ENCODE data around the gene GFY. TPM values are rescaled to one million over a fixed set of nuclear protein-coding genes. Genes with fewer than 3 reads are reported as not detected.

The GFY gene
- total RNA-seq, 6 donors from 2014 or later: not detected

DNA sequence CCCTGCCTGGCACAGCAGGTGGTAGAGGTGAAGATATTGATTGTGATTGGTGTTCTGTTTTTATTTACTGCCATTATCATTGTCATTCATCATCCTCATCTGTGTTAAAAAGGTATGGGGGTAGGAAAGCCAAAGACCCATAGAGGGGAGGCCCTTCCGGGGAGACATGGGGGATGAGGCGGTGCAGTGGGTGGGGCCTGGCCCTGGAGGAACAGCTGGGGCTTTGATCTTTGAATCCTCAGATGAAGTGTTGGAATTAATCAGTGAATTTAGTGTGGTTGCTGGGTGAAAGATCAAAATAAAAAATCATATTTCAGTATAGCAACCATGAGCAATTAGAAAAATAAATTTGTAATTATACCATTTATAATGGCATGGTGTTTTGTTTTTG lies 9.4 kb upstream of the GFY start:
- no peak overlapping the region for H3K27ac ChIP-seq
- ATAC-seq (ENCODE audit: low FRiP score in 2 of 2): no peak
- no peaks in the 10 kb centered on the region for H3K36me3 ChIP-seq
- peaks cover 0 to 5% (median 3%) of the 10 kb centered on the region in 4 donors for H3K4me1 ChIP-seq
- TF ChIP-seq POLR2AphosphoS5 (IDR thresholded peaks at IDR 0.05) (no peak), EP300 (IDR thresholded peaks at IDR 0.05) (no peak), POLR2A (IDR thresholded peaks at IDR 0.05) (no peak)
- TF ChIP-seq, protein P1, sequence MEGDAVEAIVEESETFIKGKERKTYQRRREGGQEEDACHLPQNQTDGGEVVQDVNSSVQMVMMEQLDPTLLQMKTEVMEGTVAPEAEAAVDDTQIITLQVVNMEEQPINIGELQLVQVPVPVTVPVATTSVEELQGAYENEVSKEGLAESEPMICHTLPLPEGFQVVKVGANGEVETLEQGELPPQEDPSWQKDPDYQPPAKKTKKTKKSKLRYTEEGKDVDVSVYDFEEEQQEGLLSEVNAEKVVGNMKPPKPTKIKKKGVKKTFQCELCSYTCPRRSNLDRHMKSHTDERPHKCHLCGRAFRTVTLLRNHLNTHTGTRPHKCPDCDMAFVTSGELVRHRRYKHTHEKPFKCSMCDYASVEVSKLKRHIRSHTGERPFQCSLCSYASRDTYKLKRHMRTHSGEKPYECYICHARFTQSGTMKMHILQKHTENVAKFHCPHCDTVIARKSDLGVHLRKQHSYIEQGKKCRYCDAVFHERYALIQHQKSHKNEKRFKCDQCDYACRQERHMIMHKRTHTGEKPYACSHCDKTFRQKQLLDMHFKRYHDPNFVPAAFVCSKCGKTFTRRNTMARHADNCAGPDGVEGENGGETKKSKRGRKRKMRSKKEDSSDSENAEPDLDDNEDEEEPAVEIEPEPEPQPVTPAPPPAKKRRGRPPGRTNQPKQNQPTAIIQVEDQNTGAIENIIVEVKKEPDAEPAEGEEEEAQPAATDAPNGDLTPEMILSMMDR (IDR thresholded peaks at IDR 0.05): no peak
- DNase-seq: no peak
- no peaks in the 10 kb centered on the region for H3K9me3 ChIP-seq
- no peaks in the 10 kb centered on the region for H3K27me3 ChIP-seq
- WGBS, 2 donors: 88 to 90% methylated on average over 2 of the region's 2 CpGs
- H3K4me3 ChIP-seq: no peak overlapping the region

DNA sequence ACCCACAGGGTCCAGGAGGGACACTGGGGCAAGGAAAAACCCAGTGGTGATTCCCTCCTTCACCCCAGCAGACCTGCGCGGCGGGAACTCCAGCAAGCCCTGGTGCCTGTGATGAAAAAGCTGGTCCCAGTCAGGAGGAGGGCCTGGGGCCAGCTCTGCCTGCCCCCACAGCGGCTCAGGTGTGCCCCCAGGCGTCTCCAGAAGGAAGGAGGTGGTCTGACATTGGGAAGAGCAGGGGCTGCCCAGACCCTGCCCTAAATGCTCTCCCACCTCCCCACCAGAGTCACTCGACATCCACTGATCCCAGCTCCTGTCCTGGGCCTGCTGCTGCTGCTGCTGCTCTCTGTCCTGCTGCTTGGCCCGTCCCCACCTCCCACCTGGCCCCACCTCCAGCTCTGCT lies 8.1 kb upstream of the GFY start:
- Histone ChIP-seq H3K36me3 (no peaks in the 10 kb centered on the region), H3K27me3 (peaks cover 0 to 12% (median 4%) of the 10 kb centered on the region in 4 donors), H3K4me3 (no peak overlapping the region), H3K4me1 (peaks cover 7 to 15% (median 11%) of the 10 kb centered on the region in 4 donors), H3K27ac (no peak overlapping the region), H3K9me3 (no peaks in the 10 kb centered on the region)
- DNase-seq (no peak), ATAC-seq (ENCODE audit: low FRiP score in 2 of 2) (no peak)
- 63 to 80% methylated on average over 7 of the region's 7 CpGs for WGBS, 2 donors
- TF ChIP-seq EP300 (IDR thresholded peaks at IDR 0.05) (no peak), POLR2A (IDR thresholded peaks at IDR 0.05) (no peak), POLR2AphosphoS5 (IDR thresholded peaks at IDR 0.05) (no peak)
- TF ChIP-seq, protein P1 (IDR thresholded peaks at IDR 0.05): no peak

DNA sequence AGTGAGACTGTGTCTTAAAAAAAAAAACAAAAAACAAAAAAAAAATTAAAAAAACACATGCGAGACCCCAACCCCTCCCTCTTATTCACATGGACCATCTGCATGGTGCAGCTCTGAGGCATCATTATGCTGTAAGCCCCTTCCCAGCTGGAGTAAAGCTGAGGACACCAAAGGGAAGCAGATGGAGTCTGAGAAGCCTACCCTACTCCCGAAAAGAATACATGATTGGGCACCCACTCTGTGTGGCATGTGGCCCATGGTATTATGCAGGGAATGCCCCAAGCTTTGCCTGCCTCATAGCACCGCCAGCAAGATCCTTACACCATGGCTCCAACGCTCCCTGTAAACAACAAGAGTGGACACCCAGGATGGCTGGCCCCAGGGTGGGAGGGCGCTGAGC lies 6.7 kb upstream of the GFY start:
- 82 to 84% methylated on average over 5 of the region's 5 CpGs for WGBS, 2 donors
- Histone ChIP-seq H3K36me3 (no peaks in the 10 kb centered on the region), H3K4me1 (peaks cover 21 to 29% (median 25%) of the 10 kb centered on the region in 4 donors), H3K27ac (no peak overlapping the region), H3K27me3 (peaks cover 0 to 26% (median 16%) of the 10 kb centered on the region in 4 donors), H3K9me3 (no peaks in the 10 kb centered on the region), H3K4me3 (no peak overlapping the region)
- no peak for ATAC-seq (ENCODE audit: low FRiP score in 2 of 2)
- no peak for DNase-seq
- no peak for TF ChIP-seq EP300 (IDR thresholded peaks at IDR 0.05)
- TF ChIP-seq, protein P1 (IDR thresholded peaks at IDR 0.05): no peak
- TF ChIP-seq POLR2A (IDR thresholded peaks at IDR 0.05): no peak
- no peak for TF ChIP-seq POLR2AphosphoS5 (IDR thresholded peaks at IDR 0.05)

DNA sequence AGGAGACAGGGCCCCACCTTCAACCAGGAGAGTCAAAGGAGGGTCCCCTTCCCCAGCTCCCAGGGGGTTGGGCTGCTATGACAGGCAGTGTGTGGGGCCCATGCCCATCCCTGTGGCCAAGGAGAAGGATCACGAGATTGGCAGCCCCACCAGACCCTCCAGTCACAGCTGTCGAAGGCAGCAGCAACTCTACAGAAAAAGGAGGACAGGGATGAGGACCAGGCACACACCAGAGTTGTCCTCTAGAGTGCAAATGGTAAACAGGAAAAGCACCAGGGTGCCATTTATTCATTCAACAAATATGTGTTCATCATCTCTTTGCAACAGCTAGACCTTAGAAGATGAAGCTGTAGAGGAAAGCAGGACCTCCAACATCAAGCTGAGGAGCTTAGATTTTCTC lies 6.0 kb upstream of the GFY start:
- Histone ChIP-seq H3K27me3 (peaks cover 0 to 31% (median 19%) of the 10 kb centered on the region in 4 donors), H3K27ac (no peak overlapping the region), H3K4me3 (no peak overlapping the region), H3K36me3 (no peaks in the 10 kb centered on the region), H3K9me3 (no peaks in the 10 kb centered on the region), H3K4me1 (peaks cover 23 to 35% (median 27%) of the 10 kb centered on the region in 4 donors)
- 68 to 70% methylated on average over 2 of the region's 2 CpGs for WGBS, 2 donors
- no peak for ATAC-seq (ENCODE audit: low FRiP score in 2 of 2)
- TF ChIP-seq POLR2AphosphoS5 (IDR thresholded peaks at IDR 0.05): no peak
- TF ChIP-seq, protein P1 (IDR thresholded peaks at IDR 0.05): no peak
- no peak for TF ChIP-seq EP300 (IDR thresholded peaks at IDR 0.05)
- TF ChIP-seq POLR2A (IDR thresholded peaks at IDR 0.05): no peak
- no peak for DNase-seq

DNA sequence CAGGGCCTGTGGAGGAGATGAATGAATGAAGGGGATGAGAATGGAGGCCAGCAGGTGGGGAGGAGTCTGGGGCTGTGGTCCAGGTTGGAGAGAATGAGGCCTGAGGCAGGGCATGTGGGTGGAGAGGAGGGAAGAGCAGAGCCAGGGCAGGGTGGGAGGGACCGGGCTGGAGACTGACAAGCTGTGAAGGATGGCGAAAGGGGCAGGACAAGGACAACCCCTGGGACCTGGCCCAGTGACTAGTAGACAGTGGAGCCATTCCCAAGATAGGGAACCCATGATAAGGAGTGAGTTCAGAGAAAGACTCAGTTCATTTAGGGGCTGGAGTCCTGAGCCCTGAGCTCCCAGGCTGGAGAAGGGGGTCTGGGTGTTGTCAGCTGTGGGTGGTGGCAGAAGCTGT lies 5.0 kb upstream of the GFY start:
- no peaks in the 10 kb centered on the region for H3K9me3 ChIP-seq
- peaks cover 0 to 35% (median 20%) of the 10 kb centered on the region in 4 donors for H3K27me3 ChIP-seq
- peaks cover 23 to 36% (median 27%) of the 10 kb centered on the region in 4 donors for H3K4me1 ChIP-seq
- ATAC-seq (ENCODE audit: low FRiP score in 2 of 2): no peak
- no peak overlapping the region for H3K4me3 ChIP-seq
- WGBS, 2 donors: 83 to 89% methylated on average over 2 of the region's 2 CpGs
- no peaks in the 10 kb centered on the region for H3K36me3 ChIP-seq
- no peak for DNase-seq
- H3K27ac ChIP-seq: no peak overlapping the region
- TF ChIP-seq, protein P1 (IDR thresholded peaks at IDR 0.05): no peak
- TF ChIP-seq EP300 (IDR thresholded peaks at IDR 0.05): no peak
- TF ChIP-seq POLR2A (IDR thresholded peaks at IDR 0.05): no peak

Measured in upper lobe of left lung (tissue), 6 donors.